ENCODE measurements around the gene KLHDC7B.

The KLHDC7B gene

DNA sequence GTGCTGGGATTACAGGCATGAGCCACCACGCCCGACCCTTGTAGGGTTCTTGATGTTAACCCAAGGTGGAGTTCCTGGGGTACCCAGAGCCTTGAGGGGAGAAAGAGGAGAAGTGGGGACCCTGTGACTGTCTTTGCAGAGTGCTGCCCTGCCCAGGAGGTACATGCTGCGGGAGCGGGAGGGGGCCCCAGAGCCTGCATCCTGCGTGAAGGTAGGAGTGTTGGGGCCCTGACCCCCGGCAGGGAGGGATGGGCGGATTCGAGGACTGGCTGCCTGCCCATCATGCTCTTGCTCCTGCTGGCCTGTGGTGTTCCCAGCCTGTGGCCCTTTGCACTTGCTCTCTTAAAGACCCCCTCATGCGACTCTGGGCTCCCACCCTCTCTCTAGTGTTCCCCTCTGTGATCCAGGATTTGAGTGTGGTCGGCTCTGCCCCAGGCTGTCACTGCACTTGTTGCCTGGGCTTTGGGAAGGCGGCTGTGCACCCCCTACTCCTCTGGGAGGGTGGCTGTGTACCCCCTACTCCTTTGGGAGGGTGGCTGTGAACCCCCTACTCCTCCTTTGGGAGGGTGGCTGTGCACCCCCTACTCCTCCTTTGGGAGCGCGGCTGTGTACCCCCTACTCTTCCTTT is 24.8 kb upstream of the KLHDC7B start:
- DNase-seq: no peak
- in situ Hi-C loops (cut with HindIII; ENCODE audit: low pct_ligation_motif_present, low sequenced_read_pairs): no loop called here
- Histone ChIP-seq H3K4me3 (ENCODE audit: low read depth, low read length) (no peak overlapping the region), H3K36me3 (replicated peaks) (peaks cover 21% of the 10 kb centered on the region), H3K27ac (no peak overlapping the region), H3K27me3 (replicated peaks) (no peaks in the 10 kb centered on the region)
- TF ChIP-seq, protein P1, sequence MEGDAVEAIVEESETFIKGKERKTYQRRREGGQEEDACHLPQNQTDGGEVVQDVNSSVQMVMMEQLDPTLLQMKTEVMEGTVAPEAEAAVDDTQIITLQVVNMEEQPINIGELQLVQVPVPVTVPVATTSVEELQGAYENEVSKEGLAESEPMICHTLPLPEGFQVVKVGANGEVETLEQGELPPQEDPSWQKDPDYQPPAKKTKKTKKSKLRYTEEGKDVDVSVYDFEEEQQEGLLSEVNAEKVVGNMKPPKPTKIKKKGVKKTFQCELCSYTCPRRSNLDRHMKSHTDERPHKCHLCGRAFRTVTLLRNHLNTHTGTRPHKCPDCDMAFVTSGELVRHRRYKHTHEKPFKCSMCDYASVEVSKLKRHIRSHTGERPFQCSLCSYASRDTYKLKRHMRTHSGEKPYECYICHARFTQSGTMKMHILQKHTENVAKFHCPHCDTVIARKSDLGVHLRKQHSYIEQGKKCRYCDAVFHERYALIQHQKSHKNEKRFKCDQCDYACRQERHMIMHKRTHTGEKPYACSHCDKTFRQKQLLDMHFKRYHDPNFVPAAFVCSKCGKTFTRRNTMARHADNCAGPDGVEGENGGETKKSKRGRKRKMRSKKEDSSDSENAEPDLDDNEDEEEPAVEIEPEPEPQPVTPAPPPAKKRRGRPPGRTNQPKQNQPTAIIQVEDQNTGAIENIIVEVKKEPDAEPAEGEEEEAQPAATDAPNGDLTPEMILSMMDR (IDR thresholded peaks at IDR 0.05; ENCODE audit: low read depth, low read length, missing control alignments): no peak

DNA sequence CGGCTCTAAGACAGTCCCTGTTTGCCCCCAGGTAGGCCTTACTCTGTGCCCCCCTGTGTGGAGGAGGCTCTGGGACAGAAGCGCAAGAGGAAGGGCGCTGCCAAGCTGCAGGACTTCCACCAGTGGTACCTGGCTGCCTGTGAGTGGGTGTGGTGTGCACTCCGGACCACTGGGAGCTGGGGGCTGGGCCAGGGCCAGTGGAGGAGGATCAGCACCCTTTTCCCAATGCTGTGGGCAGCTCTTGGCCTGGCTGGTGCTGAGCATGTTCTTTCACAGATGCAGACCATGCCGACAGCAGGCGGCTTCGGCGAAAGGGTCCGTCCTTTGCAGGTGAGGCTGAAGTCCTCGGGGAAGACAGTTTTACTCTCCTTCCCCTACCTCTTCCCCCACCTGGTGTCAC is 24.0 kb upstream of the KLHDC7B start:
- peaks cover 21% of the 10 kb centered on the region for H3K36me3 ChIP-seq (replicated peaks)
- TF ChIP-seq, protein P1 (IDR thresholded peaks at IDR 0.05; ENCODE audit: low read depth, low read length, missing control alignments): no peak
- in situ Hi-C loops (cut with HindIII; ENCODE audit: low pct_ligation_motif_present, low sequenced_read_pairs): no loop called here

DNA sequence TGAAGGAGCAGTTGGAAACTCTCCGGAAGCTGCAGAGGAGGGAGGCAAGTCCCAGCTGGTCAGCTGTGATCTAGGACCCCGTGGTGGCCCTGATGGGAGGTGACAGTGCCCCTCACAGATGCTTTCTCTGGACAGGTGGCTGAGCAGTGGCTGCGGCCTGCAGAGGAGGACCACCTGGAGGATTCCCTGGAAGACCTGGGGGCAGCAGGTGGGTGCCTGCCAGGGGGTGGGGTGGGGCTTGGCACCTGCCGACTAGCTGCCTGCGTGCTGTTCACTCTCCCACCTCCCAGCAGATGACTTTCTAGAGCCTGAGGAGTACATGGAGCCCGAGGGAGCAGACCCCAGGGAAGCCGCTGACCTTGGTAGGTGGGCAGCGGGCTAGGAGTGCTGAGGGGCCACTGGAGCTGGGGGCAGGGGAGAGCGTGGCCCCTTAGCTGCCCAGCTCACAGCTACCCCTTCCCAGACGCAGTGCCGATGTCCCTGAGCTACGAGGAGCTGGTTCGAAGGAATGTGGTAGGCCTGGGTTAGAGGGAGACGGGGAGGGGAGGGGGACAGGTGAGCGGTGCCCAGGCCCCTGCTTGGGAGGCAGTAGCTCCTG is 23.4 kb upstream of the KLHDC7B start:
- Histone ChIP-seq H3K36me3 (replicated peaks) (peaks cover 21% of the 10 kb centered on the region), H3K27me3 (replicated peaks) (no peaks in the 10 kb centered on the region), H3K27ac (no peak overlapping the region), H3K4me3 (ENCODE audit: low read depth, low read length) (no peak overlapping the region)
- DNase-seq: no peak
- TF ChIP-seq, protein P1 (IDR thresholded peaks at IDR 0.05; ENCODE audit: low read depth, low read length, missing control alignments): no peak
- in situ Hi-C loops (cut with HindIII; ENCODE audit: low pct_ligation_motif_present, low sequenced_read_pairs): no loop called here

More for the DNA sequence above, 24.0 kb upstream of the KLHDC7B start:
- Histone ChIP-seq H3K4me3 (ENCODE audit: low read depth, low read length) (no peak overlapping the region), H3K27me3 (replicated peaks) (no peaks in the 10 kb centered on the region), H3K27ac (no peak overlapping the region)
- no peak for DNase-seq

DNA sequence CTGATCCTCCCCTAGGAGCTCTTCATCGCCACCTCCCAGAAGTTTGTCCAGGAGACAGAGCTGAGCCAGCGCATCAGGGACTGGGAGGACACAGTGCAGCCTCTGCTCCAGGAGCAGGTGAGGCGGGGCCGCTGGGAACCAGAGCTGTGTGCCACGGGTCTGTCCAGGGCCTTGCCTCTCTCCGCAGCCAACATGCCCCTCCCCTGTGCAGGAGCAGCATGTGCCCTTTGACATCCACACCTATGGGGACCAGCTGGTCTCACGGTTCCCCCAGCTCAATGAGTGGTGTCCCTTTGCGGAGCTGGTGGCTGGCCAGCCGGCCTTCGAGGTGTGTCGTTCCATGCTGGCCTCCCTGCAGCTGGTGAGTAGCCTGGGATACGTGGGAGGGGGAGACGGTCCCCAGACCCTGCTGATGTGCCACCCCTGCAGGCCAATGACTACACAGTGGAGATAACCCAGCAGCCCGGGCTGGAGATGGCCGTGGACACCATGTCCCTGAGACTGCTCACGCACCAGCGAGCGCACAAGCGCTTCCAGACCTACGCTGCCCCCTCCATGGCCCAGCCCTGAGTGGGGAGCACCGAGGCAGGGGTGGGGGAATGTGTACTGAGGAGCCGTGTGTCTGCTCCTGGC is 22.8 kb upstream of the KLHDC7B start:
- Histone ChIP-seq H3K4me3 (ENCODE audit: low read depth, low read length) (no peak overlapping the region), H3K36me3 (replicated peaks) (peaks cover 21% of the 10 kb centered on the region), H3K27ac (no peak overlapping the region), H3K27me3 (replicated peaks) (no peaks in the 10 kb centered on the region)
- no peak for DNase-seq
- TF ChIP-seq, protein P1 (IDR thresholded peaks at IDR 0.05; ENCODE audit: low read depth, low read length, missing control alignments): no peak
- in situ Hi-C loops (cut with HindIII; ENCODE audit: low pct_ligation_motif_present, low sequenced_read_pairs): no loop called here

DNA sequence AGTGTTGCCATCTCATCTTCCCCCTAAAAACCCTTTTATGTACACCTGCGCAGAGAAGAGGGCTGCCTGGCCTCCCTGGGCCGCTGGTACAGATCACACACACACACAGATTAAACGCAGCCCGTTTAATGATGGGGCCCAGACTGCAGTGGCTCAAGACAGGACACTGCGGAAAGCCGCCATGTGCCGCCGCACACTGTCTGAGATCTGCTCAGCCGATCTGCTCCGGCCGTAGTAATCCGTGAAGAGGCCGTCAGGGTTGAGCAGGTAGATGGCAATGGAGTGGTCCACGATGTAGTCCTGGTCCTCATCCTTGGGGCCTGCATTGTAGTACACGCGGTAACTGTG is 22.3 kb upstream of the KLHDC7B start:
- H3K27me3 ChIP-seq (replicated peaks): no peaks in the 10 kb centered on the region
- no peak overlapping the region for H3K4me3 ChIP-seq (ENCODE audit: low read depth, low read length)
- H3K36me3 ChIP-seq (replicated peaks): peaks cover 21% of the 10 kb centered on the region
- TF ChIP-seq, protein P1 (IDR thresholded peaks at IDR 0.05; ENCODE audit: low read depth, low read length, missing control alignments): no peak
- in situ Hi-C loops (cut with HindIII; ENCODE audit: low pct_ligation_motif_present, low sequenced_read_pairs): no loop called here
- DNase-seq: no peak
- no peak overlapping the region for H3K27ac ChIP-seq
